HG02588 (cell line): ENCODE measurements around the gene C20orf96.
"Not testable (repeated sequence)": the region's sequence is repeated elsewhere in the genome, so short reads cannot be mapped to it uniquely, and the experiment has no call there.

ENCODE experiments used
- ATAC-seq: cut with Tn5 transposase; IDR thresholded peaks from one replicate; pipeline ENCODE4 v1.9.1; 2021; ENCODE audit warnings: mild to moderate bottlenecking, moderate library complexity; ENCODE audit not compliant: unreplicated experiment

The C20orf96 gene

GRCh38 chr20:242905-243304 lies 47.6 kb downstream of the C20orf96 start:
- no peak for ATAC-seq

GRCh38 chr20:237929-238328 lies 52.6 kb downstream of the C20orf96 start:
- no peak for ATAC-seq

- no peak for ATAC-seq
Measured at GRCh38 chr20:237489-237888, 53.1 kb downstream of the C20orf96 start.

- ATAC-seq: no peak
Measured at GRCh38 chr20:235891-236290, 54.7 kb downstream of the C20orf96 start.

GRCh38 chr20:227439-228105 lies 63.0 kb downstream of the C20orf96 start:
- ATAC-seq: no peak

GRCh38 chr20:226958-227357 lies 63.6 kb downstream of the C20orf96 start, which contains the start of gene DEFB129:
Gene DEFB129, plus strand, starts transcription at chr20:227258. Its CDS starts 31 bp downstream, at chr20:227289.
- ATAC-seq: no peak

GRCh38 chr20:225879-226278 lies 64.7 kb downstream of the C20orf96 start:
- ATAC-seq: not testable (repeated sequence)

- ATAC-seq: no peak
Measured at GRCh38 chr20:221258-221830, 69.2 kb downstream of the C20orf96 start.
